Smooth muscle cell (in vitro differentiated cells): ENCODE data around the gene C12orf76. TPM values are rescaled to one million over a fixed set of nuclear protein-coding genes. Genes with fewer than 3 reads are reported as not detected.
"Not testable (repeated sequence)": the region's sequence is repeated elsewhere in the genome, so short reads cannot be mapped to it uniquely, and the experiment has no call there.

Source experiments
- DNase-seq: peaks from one replicate; lab custom pipeline; 2025; ENCODE audit not compliant: unreplicated experiment; lab: John Stamatoyannopoulos, UW
- H2AFZ ChIP-seq: fragments of 200-600 bp; sonication (generic); 2 replicates; pipeline ENCODE4 v1.6.0; 2016; ENCODE audit warnings: antibody characterized with exemption, low read depth, mild to moderate bottlenecking
- H3F3A ChIP-seq: fragments of 200-600 bp; sonication (generic); 2 replicates; pipeline ENCODE4 v1.6.0; 2017; ENCODE audit warnings: antibody characterized with exemption, low read depth
- H3K27ac ChIP-seq: fragments of 200-600 bp; sonication (generic); 2 replicates; pipeline ENCODE4 v1.5.1; 2016; ENCODE audit warnings: low read depth, mild to moderate bottlenecking
- H3K27me3 ChIP-seq: fragments of 200-600 bp; sonication (generic); 2 replicates; pipeline ENCODE4 v1.6.1; 2016; ENCODE audit warnings: low read depth, mild to moderate bottlenecking
- H3K36me3 ChIP-seq: fragments of 200-600 bp; sonication (generic); 2 replicates; pipeline ENCODE4 v1.5.1; 2016; ENCODE audit warnings: low read depth
- H3K4me1 ChIP-seq: fragments of 200-600 bp; sonication (generic); 2 replicates; pipeline ENCODE4 v1.5.1; 2016; ENCODE audit warnings: low read depth
- H3K4me2 ChIP-seq: fragments of 200-600 bp; sonication (generic); 2 replicates; pipeline ENCODE4 v1.6.0; 2016; ENCODE audit warnings: mild to moderate bottlenecking
- H3K4me3 ChIP-seq: fragments of 200-600 bp; sonication (generic); 2 replicates; pipeline ENCODE4 v1.5.1; 2016; ENCODE audit warnings: mild to moderate bottlenecking
- H3K79me2 ChIP-seq: fragments of 200-600 bp; sonication (generic); 2 replicates; pipeline ENCODE4 v1.6.0; 2016; ENCODE audit warnings: low read depth, mild to moderate bottlenecking
- H3K9ac ChIP-seq: fragments of 200-600 bp; sonication (generic); 2 replicates; pipeline ENCODE4 v1.6.0; 2016; ENCODE audit warnings: low read depth
- H3K9me3 ChIP-seq: fragments of 200-600 bp; sonication (generic); replicated peaks from 2 replicates; pipeline ENCODE4 v1.5.1; 2016; ENCODE audit warnings: low read depth
- H4K20me1 ChIP-seq: fragments of 200-600 bp; sonication (generic); 2 replicates; pipeline ENCODE4 v1.6.0; 2016; ENCODE audit warnings: low read depth
- WGBS: methylation state at CpG from one replicate; pipeline ENCODE4 v1.1.7; 2016; ENCODE audit warnings: low lambda C conversion rate; 5-methylcytosine and 5-hydroxymethylcytosine counted together
- polyA plus RNA-seq: library from polyadenylated mRNA; unstranded; fragments of >200 nt; fragmentation: Nextera tagmentation; extraction: Ambion mirVana; gene quantifications from 2 replicates; pipeline ENCODE4 v1.2.1, GENCODE V29; 2016
- total RNA-seq: library from RNA; depleted of rRNA; stranded (reverse); fragments of >200 nt; gene quantifications from 2 replicates; pipeline ENCODE4 v1.2.3, GENCODE V29; 2014
- TF ChIP-seq, protein P1 (sequence below): fragments of 200-600 bp; sonication (generic); IDR thresholded peaks from 2 replicates; pipeline ENCODE4 v1.5.1; 2017; ENCODE audit warnings: borderline replicate concordance, mild to moderate bottlenecking, antibody characterized with exemption; ENCODE audit not compliant: insufficient read depth, poor library complexity, severe bottlenecking

The C12orf76 gene
- total and polyA plus RNA-seq, 2 experiments from 2014 or later = 10.0 to 12.0 TPM

DNA sequence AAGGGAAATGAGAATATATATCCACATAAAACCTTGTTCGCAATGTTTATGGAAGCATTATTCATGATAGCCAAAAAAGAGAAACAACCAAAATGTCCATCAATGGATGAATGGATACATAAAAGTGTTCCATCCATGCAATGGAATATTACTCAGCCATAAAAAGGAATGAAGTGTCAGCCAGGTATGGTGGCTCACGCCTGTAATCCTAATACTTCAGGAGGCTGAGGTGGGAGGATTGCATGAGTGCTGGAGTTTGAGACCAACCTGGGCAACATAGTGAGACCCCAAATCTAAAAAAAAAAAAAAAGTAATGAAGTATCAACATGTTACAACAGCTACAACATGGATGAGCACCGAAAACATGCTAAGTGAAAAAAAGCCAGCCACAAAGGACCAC, 23.6 kb upstream of the C12orf76 start:
- H3F3A ChIP-seq = no peaks in the 10 kb centered on the region
- no peak overlapping the region for H3K27ac ChIP-seq
- TF ChIP-seq, protein P1, sequence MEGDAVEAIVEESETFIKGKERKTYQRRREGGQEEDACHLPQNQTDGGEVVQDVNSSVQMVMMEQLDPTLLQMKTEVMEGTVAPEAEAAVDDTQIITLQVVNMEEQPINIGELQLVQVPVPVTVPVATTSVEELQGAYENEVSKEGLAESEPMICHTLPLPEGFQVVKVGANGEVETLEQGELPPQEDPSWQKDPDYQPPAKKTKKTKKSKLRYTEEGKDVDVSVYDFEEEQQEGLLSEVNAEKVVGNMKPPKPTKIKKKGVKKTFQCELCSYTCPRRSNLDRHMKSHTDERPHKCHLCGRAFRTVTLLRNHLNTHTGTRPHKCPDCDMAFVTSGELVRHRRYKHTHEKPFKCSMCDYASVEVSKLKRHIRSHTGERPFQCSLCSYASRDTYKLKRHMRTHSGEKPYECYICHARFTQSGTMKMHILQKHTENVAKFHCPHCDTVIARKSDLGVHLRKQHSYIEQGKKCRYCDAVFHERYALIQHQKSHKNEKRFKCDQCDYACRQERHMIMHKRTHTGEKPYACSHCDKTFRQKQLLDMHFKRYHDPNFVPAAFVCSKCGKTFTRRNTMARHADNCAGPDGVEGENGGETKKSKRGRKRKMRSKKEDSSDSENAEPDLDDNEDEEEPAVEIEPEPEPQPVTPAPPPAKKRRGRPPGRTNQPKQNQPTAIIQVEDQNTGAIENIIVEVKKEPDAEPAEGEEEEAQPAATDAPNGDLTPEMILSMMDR = no peak
- WGBS = 100% methylated on average over 3 of the region's 3 CpGs
- H3K9ac ChIP-seq = no peak overlapping the region
- H3K4me3 ChIP-seq = no peak overlapping the region
- no peaks in the 10 kb centered on the region for H3K4me1 ChIP-seq
- no peak overlapping the region for H3K4me2 ChIP-seq
- H2AFZ ChIP-seq = no peak overlapping the region
- no peak for DNase-seq
- no peaks in the 10 kb centered on the region for H3K9me3 ChIP-seq
- H3K79me2 ChIP-seq = no peaks in the 10 kb centered on the region
- H3K27me3 ChIP-seq = no peaks in the 10 kb centered on the region
- no peaks in the 10 kb centered on the region for H4K20me1 ChIP-seq
- H3K36me3 ChIP-seq = no peaks in the 10 kb centered on the region

GRCh38 chr12:110071504-110071903, 23.2 kb upstream of the C12orf76 start:
- no peaks in the 10 kb centered on the region for H3K9me3 ChIP-seq
- H3K27ac ChIP-seq = no peak overlapping the region
- H3K4me1 ChIP-seq = no peaks in the 10 kb centered on the region
- no peak overlapping the region for H3K4me3 ChIP-seq
- no peak overlapping the region for H2AFZ ChIP-seq
- no peaks in the 10 kb centered on the region for H3K27me3 ChIP-seq
- H3K79me2 ChIP-seq = no peaks in the 10 kb centered on the region
- no peak overlapping the region for H3K4me2 ChIP-seq
- H3K36me3 ChIP-seq = no peaks in the 10 kb centered on the region
- DNase-seq = no peak
- no peaks in the 10 kb centered on the region for H3F3A ChIP-seq
- H3K9ac ChIP-seq = no peak overlapping the region
- TF ChIP-seq, protein P1 = no peak
- H4K20me1 ChIP-seq = no peaks in the 10 kb centered on the region

DNA sequence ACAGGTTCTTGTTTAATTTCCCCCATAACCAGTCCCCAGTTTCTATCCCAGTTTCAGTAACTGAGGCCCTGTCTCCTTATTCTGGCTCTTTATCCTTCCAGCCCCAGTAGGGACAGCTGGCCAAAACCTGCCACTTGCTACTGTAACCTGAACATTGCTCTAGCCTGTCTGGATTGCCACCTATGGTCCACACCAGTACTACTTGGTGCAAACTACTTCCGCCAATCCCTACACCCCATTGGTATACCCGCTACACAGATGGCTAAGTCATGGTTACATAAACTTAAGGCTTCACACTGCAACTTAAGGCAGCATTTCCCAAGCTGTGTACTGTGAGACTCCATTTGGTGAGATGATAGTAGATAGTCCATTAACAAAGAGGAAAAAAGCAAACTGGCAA, 20.3 kb upstream of the C12orf76 start:
- Histone ChIP-seq H3K79me2 (no peaks in the 10 kb centered on the region), H3K9me3 (no peaks in the 10 kb centered on the region), H3K9ac (no peak overlapping the region), H3K27ac (no peak overlapping the region), H3K4me1 (no peaks in the 10 kb centered on the region), H4K20me1 (no peaks in the 10 kb centered on the region), H3K36me3 (no peaks in the 10 kb centered on the region), H3K4me2 (no peak overlapping the region), H3K27me3 (no peaks in the 10 kb centered on the region), H3F3A (no peaks in the 10 kb centered on the region), H2AFZ (no peak overlapping the region), H3K4me3 (no peak overlapping the region)
- TF ChIP-seq, protein P1 = no peak
- 98% methylated on average over 2 of the region's 2 CpGs for WGBS
- DNase-seq = no peak

GRCh38 chr12:110068115-110068514, 19.8 kb upstream of the C12orf76 start:
- H2AFZ ChIP-seq, H3K27ac ChIP-seq, H3K27me3 ChIP-seq, DNase-seq, H3F3A ChIP-seq, H3K4me3 ChIP-seq, H3K79me2 ChIP-seq, H3K4me2 ChIP-seq, H3K4me1 ChIP-seq, H3K9ac ChIP-seq, H3K36me3 ChIP-seq, H3K9me3 ChIP-seq, H4K20me1 ChIP-seq: not testable (repeated sequence)
- WGBS = 94% methylated on average over 9 of the region's 9 CpGs
